AG09319 (cell line): ENCODE results near the gene PIWIL4.

ENCODE experiments used
- DNase-seq: peaks from one replicate; pipeline ENCODE4 v3.0.0-alpha.2; 2010; ENCODE audit warnings: low read depth; ENCODE audit errors: extremely low read depth
- CTCF ChIP-seq: IDR thresholded peaks from 2 replicates; pipeline ENCODE4 v1.5.1; 2011; ENCODE audit warnings: low read depth, mild to moderate bottlenecking, inconsistent platforms, low read length, moderate library complexity

PIWIL4 gene

DNA sequence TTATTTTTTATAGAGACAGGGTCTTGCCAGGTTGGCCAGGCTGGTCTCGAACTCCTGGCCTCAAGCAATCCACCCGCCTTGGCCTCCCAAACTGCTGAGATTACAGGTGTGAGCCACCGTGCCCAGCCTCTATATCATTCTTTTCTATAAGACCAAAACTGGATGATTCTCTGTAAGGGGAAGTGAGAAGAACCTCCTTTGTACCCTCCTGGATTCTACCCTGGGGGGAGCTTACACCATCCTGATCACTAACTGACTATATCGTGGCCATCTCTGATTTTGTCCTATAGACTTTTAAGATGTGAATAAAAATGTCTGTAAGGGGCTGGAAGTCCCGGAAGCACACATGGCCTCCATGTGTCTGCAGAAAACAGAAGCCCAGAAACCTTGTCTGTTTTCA, 9.1 kb downstream of the PIWIL4 start:
- TF ChIP-seq CTCF: no peak
- no peak for DNase-seq

- TF ChIP-seq CTCF: no peak
- DNase-seq: no peak
These were observed 10.7 kb downstream of the PIWIL4 start for GRCh38 chr11:94577841-94578240.

- DNase-seq: no peak
- no peak for TF ChIP-seq CTCF
These were observed 14.8 kb downstream of the PIWIL4 start for GRCh38 chr11:94581926-94582325.

- TF ChIP-seq CTCF: no peak
- DNase-seq: no peak
These were observed 16.2 kb downstream of the PIWIL4 start for GRCh38 chr11:94583213-94583865.

GRCh38 chr11:94583866-94584500, 16.8 kb downstream of the PIWIL4 start:
- no peak for DNase-seq
- TF ChIP-seq CTCF: no peak

DNA sequence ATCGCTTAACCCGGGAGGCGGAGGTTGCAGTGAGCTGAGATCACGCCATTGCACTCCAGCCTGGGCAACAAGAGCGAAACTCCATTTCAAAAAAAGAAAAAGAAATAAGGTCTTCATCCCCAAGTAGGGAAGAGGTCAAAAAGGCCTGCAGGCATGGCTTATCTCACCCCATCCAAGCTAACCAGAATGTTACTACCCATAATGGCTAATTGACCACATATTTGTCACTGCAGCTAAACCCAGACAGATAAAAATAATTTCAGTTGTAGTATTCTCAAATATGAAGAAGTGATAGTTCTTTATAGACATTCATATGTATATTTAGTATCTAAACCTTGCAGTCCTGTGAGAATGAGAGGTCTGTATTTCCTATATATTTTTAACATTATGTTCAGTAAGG, 17.8 kb downstream of the PIWIL4 start:
- TF ChIP-seq CTCF: no peak
- DNase-seq: no peak

GRCh38 chr11:94585399-94585798, 18.2 kb downstream of the PIWIL4 start:
- DNase-seq: no peak
- no peak for TF ChIP-seq CTCF
